ENCODE results near the gene ATP13A4.

The ATP13A4 gene

DNA sequence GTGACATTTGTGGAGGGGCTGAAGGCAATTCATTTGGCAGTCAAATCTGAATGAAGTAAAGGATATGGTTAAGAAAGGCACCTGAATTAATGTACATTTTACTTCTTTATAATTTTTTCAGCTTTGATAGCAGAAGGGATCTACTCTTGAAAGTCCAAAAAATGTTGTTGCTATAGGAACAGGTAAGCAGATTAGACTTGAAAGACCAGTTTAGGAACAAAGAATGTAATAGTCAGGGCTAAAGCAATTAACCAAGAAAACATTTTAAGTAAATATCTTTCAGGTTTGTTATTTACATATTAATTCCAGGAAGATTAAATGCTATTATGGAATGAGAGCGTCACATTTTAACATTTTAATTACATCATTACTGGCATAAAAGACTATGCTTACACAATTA lies 1.1 kb downstream of the ATP13A4 start:
- TF ChIP-seq, protein P1, sequence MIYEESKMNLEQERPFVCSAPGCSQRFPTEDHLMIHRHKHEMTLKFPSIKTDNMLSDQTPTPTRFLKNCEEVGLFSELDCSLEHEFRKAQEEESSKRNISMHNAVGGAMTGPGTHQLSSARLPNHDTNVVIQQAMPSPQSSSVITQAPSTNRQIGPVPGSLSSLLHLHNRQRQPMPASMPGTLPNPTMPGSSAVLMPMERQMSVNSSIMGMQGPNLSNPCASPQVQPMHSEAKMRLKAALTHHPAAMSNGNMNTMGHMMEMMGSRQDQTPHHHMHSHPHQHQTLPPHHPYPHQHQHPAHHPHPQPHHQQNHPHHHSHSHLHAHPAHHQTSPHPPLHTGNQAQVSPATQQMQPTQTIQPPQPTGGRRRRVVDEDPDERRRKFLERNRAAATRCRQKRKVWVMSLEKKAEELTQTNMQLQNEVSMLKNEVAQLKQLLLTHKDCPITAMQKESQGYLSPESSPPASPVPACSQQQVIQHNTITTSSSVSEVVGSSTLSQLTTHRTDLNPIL (CRISPR knock-in tag; IDR thresholded peaks at IDR 0.05; ENCODE audit: low read depth): no peak
- TF ChIP-seq, protein P2, sequence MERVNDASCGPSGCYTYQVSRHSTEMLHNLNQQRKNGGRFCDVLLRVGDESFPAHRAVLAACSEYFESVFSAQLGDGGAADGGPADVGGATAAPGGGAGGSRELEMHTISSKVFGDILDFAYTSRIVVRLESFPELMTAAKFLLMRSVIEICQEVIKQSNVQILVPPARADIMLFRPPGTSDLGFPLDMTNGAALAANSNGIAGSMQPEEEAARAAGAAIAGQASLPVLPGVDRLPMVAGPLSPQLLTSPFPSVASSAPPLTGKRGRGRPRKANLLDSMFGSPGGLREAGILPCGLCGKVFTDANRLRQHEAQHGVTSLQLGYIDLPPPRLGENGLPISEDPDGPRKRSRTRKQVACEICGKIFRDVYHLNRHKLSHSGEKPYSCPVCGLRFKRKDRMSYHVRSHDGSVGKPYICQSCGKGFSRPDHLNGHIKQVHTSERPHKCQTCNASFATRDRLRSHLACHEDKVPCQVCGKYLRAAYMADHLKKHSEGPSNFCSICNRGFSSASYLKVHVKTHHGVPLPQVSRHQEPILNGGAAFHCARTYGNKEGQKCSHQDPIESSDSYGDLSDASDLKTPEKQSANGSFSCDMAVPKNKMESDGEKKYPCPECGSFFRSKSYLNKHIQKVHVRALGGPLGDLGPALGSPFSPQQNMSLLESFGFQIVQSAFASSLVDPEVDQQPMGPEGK (CRISPR knock-in tag; IDR thresholded peaks at IDR 0.05; ENCODE audit: borderline replicate concordance): no peak
- TF ChIP-seq ZFP30 (CRISPR knock-in tag; IDR thresholded peaks at IDR 0.05): no peak
- no peak for TF ChIP-seq TSHZ2 (CRISPR knock-in tag; IDR thresholded peaks at IDR 0.05)
- TF ChIP-seq SNAI2 (CRISPR knock-in tag; IDR thresholded peaks at IDR 0.05): no peak
- TF ChIP-seq RARB (CRISPR knock-in tag; IDR thresholded peaks at IDR 0.05): no peak
- no peak for TF ChIP-seq TCF4 (CRISPR knock-in tag; IDR thresholded peaks at IDR 0.05; ENCODE audit: borderline replicate concordance)
- no peak for TF ChIP-seq PPARA (CRISPR knock-in tag; IDR thresholded peaks at IDR 0.05; ENCODE audit: borderline replicate concordance)
- no peak for TF ChIP-seq ZNF70 (CRISPR knock-in tag; IDR thresholded peaks at IDR 0.05)
- TF ChIP-seq ZC3H10 (CRISPR knock-in tag; IDR thresholded peaks at IDR 0.05): no peak
- TF ChIP-seq ZNF8 (CRISPR knock-in tag; IDR thresholded peaks at IDR 0.05): no peak
- TF ChIP-seq ESRRG (CRISPR knock-in tag; IDR thresholded peaks at IDR 0.05): no peak
- TF ChIP-seq CSRNP3 (CRISPR knock-in tag; IDR thresholded peaks at IDR 0.05): no peak
- ATAC-seq: no peak

GRCh38 chr3:193552923-193553322 lies 1.8 kb downstream of the ATP13A4 start:
- ATAC-seq: no peak
- TF ChIP-seq GLIS3 (CRISPR knock-in tag; IDR thresholded peaks at IDR 0.05) (no peak), POU6F1 (CRISPR knock-in tag; IDR thresholded peaks at IDR 0.05; ENCODE audit: borderline replicate concordance, low read depth) (no peak), ZFP3 (CRISPR knock-in tag; IDR thresholded peaks at IDR 0.05) (no peak), SNAI2 (CRISPR knock-in tag; IDR thresholded peaks at IDR 0.05) (no peak), ZNF70 (CRISPR knock-in tag; IDR thresholded peaks at IDR 0.05) (no peak), CSRNP3 (CRISPR knock-in tag; IDR thresholded peaks at IDR 0.05) (no peak), ZNF565 (CRISPR knock-in tag; conservative IDR thresholded peaks at IDR 0.05; ENCODE audit: low read depth) (no peak), PPARA (CRISPR knock-in tag; IDR thresholded peaks at IDR 0.05; ENCODE audit: borderline replicate concordance) (no peak), ESRRG (CRISPR knock-in tag; IDR thresholded peaks at IDR 0.05) (no peak), TOX (CRISPR knock-in tag; IDR thresholded peaks at IDR 0.05; ENCODE audit: borderline replicate concordance) (no peak), TCF4 (CRISPR knock-in tag; IDR thresholded peaks at IDR 0.05; ENCODE audit: borderline replicate concordance) (no peak)

GRCh38 chr3:193548406-193548805 lies 6.3 kb downstream of the ATP13A4 start:
- no peak for ATAC-seq
- TF ChIP-seq ZNF565 (CRISPR knock-in tag; conservative IDR thresholded peaks at IDR 0.05; ENCODE audit: low read depth) (no peak), POU6F1 (CRISPR knock-in tag; IDR thresholded peaks at IDR 0.05; ENCODE audit: borderline replicate concordance, low read depth) (no peak), BACH2 (CRISPR knock-in tag; IDR thresholded peaks at IDR 0.05; ENCODE audit: borderline replicate concordance) (no peak), SNAI2 (CRISPR knock-in tag; IDR thresholded peaks at IDR 0.05) (no peak), TSHZ2 (CRISPR knock-in tag; IDR thresholded peaks at IDR 0.05) (no peak), GLIS3 (CRISPR knock-in tag; IDR thresholded peaks at IDR 0.05) (no peak), ZC3H10 (CRISPR knock-in tag; IDR thresholded peaks at IDR 0.05) (no peak), RARB (CRISPR knock-in tag; IDR thresholded peaks at IDR 0.05) (no peak), CSRNP3 (CRISPR knock-in tag; IDR thresholded peaks at IDR 0.05) (no peak)
